Cerebellar nuclear complex (tissue), 1 donor: ENCODE measurements around the gene MRPL50.
"Not testable (repeated sequence)": the region's sequence is repeated elsewhere in the genome, so short reads cannot be mapped to it uniquely, and the experiment has no call there.

Experiments used
- DNase-seq, 2 experiments: peaks; one replicate each; lab custom pipeline; 2025; lab: John Stamatoyannopoulos, UW

MRPL50 gene

GRCh38 chr9:101417977-101418376 is 19.6 kb upstream of the MRPL50 start:
- DNase-seq, result no peak

DNA sequence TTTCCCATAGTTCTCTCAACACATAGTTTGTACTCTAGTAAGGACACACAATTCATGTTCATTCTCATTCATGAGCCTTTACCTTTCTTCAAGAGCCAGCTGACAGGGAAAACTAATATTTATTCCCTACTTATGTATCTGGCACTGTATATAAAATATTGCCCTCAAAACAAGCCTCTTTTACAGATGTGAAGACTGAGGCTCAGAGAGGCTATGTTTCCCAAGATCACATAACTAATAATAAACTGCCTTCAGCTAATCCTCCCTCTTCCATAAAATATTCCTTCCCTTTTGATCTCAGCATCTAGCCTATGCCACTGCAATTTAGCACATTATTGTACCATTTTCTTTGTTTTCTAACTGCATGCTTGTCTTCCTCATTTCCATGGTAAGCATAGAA is 19.0 kb upstream of the MRPL50 start:
- no peak for DNase-seq

DNA sequence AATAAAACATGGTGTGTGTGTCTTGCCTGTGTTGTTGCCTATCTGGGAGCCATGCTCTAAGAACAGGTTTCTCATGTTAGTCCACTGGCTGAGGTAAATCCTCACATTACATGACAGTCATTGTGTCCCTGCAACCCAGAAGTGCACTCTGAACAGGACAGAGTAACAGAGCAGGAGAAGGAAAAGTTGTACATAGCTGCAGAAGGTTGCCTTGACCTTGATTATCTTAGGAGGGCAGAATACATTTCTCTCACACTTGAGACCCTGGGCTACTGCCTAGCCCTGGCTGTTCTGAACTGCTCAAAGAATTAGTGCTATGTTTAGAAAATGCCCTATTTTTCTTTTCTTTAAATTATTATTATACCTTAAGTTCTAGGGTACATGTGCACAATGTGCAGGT is 17.2 kb upstream of the MRPL50 start:
- DNase-seq, result no peak

GRCh38 chr9:101414839-101415238 is 16.4 kb upstream of the MRPL50 start:
- DNase-seq, result no peak

DNA sequence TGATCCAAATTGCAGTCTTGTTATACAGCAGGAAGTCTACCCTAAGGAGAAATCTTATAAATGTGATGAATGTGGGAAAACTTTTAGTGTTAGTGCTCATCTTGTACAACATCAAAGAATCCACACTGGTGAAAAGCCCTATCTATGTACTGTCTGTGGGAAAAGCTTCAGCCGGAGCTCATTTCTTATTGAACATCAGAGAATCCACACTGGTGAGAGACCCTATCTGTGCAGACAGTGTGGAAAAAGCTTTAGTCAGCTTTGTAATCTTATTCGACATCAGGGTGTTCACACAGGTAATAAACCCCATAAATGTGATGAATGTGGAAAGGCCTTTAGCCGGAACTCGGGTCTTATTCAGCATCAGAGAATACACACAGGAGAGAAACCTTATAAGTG is 10.7 kb upstream of the MRPL50 start:
- no peak for DNase-seq

DNA sequence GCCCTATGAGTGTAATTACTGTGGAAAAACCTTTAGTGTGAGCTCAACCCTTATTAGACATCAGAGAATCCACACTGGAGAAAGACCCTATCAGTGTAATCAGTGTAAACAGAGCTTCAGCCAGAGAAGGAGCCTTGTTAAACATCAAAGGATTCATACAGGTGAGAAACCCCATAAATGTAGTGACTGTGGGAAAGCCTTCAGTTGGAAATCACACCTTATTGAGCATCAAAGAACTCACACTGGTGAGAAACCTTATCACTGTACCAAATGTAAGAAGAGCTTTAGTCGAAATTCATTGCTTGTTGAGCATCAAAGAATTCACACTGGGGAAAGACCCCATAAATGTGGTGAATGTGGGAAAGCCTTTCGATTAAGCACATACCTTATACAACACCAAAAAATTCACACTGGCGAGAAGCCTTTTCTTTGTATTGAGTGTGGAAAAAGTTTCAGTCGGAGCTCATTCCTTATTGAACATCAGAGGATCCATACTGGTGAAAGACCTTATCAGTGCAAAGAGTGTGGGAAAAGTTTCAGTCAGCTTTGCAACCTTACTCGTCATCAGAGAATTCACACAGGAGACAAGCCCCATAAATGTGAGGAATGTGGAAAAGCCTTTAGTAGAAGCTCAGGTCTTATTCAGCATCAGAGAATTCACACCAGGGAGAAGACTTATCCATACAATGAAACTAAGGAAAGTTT is 10.1 kb upstream of the MRPL50 start:
- no peak for DNase-seq

- no peak for DNase-seq
Observed at GRCh38 chr9:101403516-101404285, 5.3 kb upstream of the MRPL50 start.

DNA sequence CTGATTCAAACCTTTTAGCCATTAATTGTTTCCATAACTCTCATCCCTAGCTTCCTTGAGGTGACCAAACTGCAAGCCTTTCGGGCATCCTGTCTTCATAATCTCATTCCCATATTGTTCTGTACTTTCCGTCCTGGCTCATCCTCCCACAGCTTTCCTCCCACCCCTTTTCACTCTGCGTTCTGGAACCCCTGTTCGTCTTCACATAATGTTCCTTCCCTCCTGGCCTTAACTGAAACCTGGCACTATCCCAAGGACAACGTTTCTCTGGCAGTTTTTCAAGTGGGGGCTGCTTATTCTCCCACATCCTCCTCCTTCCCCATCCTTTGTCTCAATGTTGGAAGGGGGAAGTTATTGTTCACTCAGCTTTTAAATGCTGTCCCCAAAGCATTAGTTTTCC is 1.7 kb upstream of the MRPL50 start:
- DNase-seq, result no peak

DNA sequence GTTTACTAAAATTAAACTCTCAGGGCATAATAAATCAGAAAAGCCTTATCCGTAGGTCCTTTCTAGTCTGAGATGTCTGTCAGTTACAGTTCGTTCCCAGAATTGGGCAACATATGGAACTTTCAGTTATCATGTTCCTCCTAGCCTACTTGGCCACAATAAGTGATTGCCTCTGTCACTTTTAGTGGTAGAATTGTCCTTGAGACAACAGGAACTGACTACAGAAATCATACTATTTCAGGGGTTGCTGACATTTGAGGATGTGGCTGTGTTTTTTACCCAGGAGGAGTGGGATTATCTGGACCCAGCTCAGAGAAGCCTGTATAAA is 1.2 kb upstream of the MRPL50 start:
- no peak for DNase-seq

- DNase-seq, result no peak
Observed at GRCh38 chr9:101398930-101399642, 668 bp upstream of the MRPL50 start.

- no peak for DNase-seq
Observed at GRCh38 chr9:101397746-101398067, 711 bp downstream of the MRPL50 start.

- DNase-seq, result no peak
Observed at GRCh38 chr9:101394687-101395086, 3.7 kb downstream of the MRPL50 start.

DNA sequence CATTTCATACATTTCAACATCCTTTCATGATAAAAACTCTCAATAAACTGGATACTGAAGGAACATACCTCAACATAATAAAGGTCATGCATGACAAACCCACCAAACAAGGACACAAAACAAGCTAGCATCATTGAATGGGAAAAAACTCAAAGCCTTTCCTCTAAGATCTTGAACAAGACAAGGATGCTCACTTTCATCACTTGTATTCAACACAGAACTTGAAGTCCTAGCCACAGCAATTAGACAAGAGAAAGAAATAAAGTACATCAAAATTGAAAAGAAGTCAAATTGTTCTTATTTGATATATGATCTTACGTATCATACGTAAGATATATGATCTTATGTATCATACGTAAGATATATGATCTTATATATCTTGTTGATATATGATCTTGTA is 5.3 kb downstream of the MRPL50 start:
- no peak for DNase-seq

DNA sequence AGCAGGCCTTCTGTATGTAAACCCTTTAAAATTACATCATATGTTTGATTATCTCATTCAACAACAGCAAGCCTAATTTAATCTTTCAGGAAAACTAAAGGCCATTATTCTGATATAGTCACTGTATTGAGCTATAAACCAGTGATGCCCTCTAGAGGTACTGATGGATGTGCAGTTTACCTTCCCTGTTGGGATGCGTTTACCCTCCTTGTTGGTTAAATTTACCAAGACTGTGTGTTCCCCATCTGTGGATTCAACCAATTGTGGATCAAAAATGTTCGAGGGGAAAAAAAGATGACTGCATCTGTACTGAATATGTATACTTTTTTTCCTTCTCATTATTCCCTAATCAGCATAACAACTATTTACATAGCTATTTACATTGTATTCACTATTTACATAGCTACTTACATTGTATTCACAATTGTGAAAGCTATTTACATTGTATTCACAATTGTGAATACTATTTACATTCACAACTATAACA is 9.9 kb downstream of the MRPL50 start:
- no peak for DNase-seq

DNA sequence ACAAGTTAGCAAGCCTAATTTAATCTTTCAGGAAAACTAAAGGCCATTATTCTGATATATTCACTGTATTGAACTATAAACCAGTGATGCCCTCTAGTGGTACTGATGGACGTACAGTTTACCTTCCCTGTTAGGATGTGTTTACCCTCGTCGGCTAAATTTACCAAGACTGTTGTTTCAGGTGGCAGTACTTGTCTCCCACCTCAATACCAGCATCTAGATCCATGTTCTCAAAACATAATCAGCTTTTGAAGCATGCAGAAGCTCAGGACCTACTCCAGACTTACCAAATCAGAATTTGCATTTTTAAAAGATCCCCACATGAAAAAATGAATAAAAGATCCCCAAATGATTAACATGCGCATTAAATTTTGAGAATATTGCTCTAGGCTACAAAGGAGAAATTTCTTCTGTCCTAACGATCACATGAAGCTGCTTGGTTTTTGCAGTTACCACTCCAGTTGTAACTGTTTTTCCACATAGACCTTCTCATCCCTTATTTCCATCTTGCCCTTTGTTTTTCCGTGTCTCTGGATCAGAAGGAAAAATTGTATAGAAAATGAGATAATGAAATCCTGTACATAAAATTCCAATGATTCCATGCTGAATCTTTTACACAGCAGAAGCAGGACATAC is 10.4 kb downstream of the MRPL50 start:
- DNase-seq, result no peak

GRCh38 chr9:101384873-101385536 is 13.4 kb downstream of the MRPL50 start, which contains the start of gene BAAT:
TSS of gene BAAT (minus strand) at chr9:101385006. CDS start at chr9:101371404, 13,602 bp downstream.
- DNase-seq, result not testable (repeated sequence)

DNA sequence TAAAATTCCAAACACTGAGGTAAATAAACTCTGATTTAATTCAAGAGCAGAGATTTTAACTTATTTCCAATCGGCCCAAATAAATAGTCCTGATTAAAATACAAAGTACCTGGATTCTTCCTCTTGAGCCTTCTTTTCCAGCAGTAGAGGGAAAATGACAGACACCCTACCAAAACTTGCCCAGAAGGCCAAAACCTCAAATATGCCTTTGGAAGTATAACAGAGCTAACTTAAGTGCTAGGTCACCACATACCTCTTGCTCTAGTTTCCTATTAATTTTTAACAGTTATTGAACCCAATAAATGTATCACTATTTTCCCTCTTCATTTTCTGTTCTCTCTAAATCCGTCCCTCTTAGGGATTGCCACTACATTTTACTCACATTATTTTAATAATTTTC is 15.1 kb downstream of the MRPL50 start:
- no peak for DNase-seq

DNA sequence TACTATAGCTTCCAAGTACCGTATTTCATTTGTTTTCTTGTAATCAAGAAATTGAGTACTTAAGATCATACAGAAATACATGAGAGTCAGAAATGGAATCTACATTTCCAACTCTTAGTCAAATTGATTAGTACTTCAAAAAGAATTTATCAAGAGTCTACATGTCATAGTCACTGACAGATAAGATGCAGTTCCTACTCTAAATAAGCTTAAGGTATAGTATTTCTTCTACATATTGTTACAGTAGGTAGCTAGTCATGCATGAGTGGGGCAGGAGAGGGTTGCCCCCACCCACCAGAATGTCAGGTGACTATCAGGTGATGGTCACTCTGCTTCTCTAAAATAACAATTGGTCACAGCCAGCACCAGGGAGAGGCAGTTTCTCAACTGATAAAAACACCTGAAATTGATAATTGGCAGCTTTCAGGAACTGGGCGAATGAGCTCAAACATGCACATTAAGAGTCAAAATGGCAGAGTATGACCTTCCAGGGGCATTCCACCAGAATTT is 16.5 kb downstream of the MRPL50 start:
- DNase-seq, result no peak

DNA sequence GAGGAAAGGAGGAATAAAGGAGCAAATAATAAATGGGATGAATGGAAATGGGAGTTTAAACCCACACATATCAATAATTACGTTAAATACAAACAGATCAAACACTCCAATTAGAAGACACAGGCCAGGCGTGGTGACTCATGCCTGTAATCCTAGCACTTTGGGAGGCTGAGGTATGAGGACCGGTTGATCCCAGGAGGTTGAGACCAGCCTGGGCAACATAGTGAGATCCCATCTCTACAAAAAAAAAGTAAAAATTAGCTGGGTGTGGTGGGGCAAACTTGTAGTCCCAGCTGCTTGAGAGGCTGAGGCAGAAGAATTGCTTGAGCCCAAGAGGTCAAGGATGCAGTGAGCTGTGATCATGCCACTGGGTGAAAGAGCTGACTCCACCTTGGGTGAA is 17.3 kb downstream of the MRPL50 start:
- DNase-seq, result no peak

- no peak for DNase-seq
Observed at GRCh38 chr9:101380295-101380694, 18.1 kb downstream of the MRPL50 start.

GRCh38 chr9:101376111-101376848 is 22.1 kb downstream of the MRPL50 start:
- DNase-seq, result no peak
